Endometrium (tissue), 2 donors: ENCODE data around the gene GYPC.
"Not testable (repeated sequence)": the region's sequence is repeated elsewhere in the genome, so short reads cannot be mapped to it uniquely, and the experiment has no call there.

Source experiments
- FAIRE-seq: peaks from 2 replicates; lab custom pipeline; 2012; peaks lifted over from hg19 to GRCh38; lab: Jason Lieb, UNC
- donor health status: control.
- donor health status: control.

Gene GYPC, protein sequence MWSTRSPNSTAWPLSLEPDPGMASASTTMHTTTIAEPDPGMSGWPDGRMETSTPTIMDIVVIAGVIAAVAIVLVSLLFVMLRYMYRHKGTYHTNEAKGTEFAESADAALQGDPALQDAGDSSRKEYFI

DNA sequence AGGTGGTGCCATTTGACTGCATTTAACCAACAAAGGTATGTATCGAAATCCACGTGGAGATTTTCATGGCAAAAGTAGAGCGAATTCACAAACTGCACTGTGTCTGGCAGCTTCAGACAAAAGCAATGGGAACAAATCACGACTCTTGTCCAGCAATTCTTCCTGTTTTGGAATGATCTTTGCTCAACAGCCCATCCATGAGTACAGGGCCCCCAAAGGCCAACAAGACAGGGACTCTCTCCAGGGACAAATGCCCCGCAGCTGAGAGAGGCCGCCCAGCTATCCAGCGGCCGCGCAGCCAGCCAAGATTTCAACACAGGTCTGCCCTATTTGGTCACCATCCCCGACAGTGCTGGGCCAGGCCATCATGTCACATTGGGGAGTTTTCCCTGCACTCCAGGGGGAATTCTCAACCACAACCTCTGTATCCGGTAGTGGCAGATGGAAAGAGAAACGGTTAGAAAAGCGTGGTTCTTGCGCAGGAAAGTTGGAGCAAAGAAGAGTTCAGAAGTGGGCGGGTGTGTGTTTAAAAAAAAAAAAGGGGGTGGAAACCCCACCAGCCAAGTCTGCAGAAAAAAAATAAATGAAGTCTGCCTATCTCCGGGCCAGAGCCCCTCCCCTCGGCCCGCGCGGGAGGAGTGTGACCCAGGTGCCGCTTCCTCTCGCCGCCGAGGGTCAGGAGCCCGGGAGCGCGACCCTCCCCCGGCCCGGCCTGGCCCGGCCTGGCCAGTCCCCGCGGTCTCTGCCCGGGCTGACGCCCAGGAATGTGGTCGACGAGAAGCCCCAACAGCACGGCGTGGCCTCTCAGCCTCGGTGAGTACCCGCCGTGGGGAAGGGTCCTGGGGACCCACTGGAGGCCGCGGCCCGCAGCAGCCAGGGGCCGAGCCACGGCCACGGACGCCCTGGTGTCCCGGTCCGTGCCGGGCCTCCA, at the start of gene GYPC:
Gene GYPC, plus strand, starts transcription at position 659 of the 931 bp plus-strand sequence. Its CDS starts 106 bp downstream, at position 765.
- no peak for FAIRE-seq

DNA sequence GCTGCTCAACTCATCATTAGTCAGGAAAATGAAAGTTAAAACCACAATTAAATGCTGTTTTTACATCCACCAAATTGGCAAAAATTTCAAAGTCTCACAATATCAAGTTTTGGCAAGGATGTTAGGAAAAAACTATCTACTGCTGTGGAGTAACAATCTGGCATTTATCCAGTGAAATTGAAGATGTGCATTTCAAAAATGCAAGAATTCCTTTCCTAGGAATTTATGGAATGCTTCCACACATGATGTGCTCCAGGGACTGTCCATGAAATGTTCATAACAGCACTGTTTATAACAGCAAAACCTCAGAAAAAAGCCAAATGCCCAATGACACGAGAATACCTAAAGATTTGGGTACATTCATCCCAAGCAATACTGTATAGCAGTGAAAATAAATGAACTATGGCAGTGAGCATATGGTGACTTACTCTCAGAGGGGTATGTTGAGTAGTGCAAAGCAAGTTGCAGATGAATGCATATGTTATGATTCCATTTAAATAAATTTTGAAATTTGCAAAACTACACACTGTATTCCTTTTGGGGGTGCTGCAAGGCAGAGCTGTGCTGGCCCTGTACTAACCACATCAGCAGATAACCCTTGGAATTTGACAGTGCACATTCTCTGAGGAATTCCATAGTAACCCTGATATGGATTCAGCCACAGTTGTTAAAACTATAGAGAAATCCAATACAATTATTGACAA, 41.3 kb upstream of the GYPC start:
- FAIRE-seq = no peak

DNA sequence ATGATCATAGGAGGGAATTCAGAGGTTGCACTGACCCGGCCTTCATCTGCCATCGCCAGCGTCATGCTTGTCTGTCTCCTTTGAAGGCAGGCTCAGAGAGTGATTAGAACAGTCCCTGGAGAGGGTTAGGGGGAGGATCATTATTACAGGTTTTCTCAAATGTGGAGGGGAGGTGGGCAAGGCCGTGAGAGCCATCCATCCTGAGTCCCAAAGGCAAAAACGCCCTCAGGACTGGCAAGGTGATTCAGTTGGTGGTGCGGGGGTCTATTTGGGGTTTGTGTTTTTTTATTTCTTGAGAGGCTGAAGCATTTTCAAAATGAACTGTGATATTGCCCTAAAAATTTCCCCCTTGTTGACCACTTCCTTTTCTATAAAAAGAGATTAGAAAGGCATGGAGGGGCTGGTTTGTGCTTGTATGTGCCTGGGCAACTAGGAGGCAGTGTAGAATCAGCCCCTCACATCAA, 39.3 kb upstream of the GYPC start:
- no peak for FAIRE-seq

DNA sequence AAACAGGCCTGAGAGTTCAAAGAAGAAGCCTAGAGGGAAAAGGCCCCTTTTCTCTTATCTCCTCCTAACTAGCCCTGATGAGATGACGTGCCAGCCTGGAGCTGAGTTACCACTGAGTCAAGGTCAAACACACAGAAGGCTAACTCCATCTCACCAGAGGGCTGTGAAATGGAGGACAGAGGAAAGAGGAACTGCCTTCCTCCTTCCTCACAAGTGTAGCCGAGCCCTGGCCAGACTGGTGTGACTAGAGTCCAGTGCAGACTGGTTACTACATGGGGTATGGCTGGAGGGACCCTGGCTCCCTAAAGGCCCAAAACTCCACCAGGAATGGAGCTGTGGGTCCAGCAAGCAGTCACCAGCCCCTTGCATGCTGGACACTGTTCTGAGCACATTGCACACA, 35.7 kb upstream of the GYPC start:
- no peak for FAIRE-seq

DNA sequence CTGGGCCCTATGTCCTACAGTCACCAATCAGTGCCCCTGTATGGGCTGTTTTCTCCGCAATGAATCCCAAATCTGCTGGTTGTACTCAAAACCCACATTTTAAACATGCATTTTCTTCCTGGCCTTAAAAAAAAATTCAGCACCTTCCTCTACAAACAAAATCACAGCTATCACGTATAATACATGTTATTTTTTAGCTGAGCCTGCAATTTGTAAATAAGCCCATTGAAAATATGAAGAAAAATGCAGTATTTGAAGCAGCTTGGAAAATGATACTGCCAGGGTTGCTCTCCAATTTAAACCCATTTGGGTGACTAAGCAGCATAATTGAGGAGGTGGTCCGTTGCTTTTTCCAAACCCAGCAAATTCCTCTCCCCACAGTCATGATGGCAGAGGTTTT, 33.0 kb upstream of the GYPC start:
- no peak for FAIRE-seq

DNA sequence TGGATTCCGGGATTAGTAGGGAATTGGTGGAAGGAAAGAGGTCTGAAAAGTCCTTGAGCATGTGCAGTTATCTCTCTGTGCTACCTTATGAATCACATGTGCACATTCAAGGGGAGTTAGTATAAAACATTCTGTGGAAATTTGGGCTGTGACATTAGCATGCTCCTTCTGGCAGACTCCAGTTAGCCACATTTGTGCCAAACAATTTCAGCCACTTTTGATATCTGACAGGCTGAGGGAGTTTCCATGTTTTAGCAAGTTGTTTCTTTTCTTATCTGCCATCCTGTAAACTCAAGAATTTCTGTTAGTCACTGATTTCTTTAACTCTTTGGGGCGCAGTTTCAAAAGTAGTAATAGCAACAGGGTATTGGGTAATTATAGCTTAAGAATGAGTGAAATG, 28.3 kb upstream of the GYPC start:
- FAIRE-seq = no peak

DNA sequence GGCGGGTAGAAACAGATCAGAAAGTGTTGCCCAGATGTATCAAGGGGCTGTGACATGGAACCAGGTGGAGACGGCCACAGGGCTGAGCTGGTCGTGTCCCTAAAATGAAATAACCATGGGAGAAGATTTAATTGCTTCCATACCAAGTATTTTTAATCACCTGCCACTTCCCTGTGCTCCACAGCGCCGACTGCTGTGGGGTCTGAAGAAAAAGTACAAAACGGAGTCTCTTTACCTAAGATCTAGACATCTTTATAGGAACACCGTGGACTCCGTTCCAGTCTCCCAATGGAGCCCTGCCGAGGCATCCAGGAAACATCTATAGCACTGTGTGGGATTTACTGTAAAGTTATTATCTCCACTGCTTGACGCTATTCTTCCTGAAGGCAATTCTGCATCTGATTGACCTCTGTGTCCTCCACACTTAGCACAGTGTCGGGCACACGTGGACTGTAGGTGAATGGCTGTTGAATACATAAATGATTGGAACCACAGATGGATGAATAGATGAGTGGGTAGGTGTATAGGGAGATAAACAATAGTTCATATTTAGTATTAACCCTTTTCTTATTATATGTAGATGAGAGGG, 21.6 kb upstream of the GYPC start:
- no peak for FAIRE-seq

DNA sequence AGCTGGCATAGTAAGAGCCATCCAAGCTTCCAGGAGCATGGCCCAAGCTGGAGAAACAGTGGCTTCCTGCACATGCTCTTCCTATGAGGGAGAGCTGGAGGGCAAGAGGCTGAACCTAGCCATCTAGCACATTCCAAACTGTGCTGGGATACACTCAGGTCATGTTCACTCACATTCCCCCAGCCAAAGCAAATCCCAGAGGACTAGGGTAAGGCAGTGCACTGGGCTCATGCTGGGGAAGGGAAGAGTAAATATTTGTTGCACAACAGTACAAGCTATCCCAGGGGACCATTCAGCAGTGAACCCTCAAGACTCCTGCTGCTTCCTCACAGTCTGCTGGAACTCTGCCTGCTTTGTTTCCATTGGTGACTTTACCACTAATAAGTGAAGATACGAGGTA, 20.7 kb upstream of the GYPC start:
- FAIRE-seq = no peak

DNA sequence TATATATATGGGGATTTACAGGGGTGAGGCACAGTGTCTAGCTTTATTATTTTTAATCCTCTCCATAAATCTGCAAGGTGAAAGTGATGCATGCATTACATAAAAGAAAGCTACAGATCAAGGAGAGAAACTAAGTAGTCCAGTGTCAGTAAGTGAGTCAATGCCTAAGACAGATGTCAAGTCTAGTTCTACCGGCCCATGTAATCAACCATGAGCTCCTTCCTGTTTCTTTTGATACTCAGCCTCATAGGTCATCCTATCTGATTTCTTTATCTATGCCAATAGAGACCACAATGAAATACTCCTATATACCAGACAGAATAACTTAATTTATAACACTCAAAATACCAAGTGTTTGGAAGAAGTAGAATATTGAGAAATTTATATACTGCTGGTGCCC, 20.2 kb upstream of the GYPC start:
- FAIRE-seq = no peak

DNA sequence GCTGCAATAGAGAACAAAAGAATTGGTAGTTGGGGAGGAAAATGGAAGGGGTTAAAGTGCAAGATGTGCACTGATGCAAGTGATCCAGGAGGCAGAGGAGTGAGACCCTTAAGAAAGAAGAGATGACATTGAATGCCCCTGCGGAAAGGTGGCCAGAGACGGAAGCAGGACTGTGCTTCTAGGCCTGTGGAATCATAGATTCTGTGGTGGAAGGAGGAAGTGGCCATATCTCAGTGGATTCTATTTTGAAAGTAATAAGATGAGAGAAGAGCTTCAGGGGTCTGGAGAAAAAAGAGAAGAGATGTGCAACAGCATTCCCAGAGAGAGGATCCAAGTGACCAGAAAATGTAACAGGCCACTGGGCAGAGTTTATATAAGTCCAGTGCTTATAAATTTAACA, 18.6 kb upstream of the GYPC start:
- FAIRE-seq = no peak

DNA sequence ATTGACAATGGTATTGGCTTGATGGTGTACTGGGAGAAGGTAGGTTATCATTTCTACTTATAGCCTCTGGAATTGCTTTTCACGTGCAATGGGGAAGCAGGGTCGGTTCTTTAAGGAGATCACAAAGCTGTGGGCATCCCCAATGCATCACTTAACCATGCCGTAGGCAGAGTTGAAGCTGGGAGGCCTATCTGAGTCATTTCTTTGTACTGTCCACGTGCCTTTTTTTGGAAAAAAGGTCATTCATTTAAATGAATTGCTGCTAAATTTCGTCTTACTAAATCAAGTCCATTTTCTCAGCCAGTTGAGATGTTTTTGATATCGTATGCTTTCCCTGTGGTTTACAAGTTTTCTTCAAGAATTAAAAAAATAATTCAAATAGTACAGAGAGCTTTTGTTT, 17.2 kb upstream of the GYPC start:
- no peak for FAIRE-seq

DNA sequence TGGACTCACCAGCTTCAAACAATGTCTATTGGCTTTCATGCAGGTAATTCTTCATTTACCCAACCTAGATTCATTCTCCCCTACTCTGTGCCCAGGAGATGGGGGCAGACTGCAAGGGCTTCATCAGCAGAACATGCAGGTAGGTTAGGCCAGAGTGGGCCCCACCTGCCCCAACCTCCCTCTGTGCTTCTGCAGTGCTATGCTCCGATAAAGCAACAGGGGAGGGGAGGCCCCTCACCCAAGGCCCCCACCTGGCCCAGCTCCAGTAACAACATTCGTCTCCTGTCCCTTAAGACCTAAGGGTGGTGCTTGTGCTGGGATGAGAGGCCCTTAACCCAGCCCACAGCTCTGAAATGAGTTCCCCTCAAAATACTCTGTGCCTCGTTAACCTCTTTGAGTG, 16.7 kb upstream of the GYPC start:
- FAIRE-seq = no peak

DNA sequence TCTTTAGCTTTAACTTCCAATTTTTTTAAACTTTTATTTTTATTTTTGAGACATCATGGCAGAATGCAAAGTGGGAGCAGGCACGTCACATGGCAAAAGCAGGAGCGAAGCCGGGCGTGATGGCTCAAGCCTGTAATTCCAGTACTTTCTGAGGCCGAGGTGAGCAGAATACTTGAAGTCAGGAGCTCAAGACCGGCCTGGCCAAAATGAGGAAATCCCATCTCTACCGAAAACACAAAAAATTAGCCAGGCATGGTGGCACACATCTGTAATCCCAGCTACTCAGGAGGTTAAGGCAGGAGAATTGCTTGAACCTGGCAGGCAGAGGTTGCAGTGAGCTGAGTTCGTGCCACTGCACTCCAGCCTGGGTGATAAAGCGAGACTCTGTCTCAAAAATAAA, 14.7 kb upstream of the GYPC start:
- FAIRE-seq = not testable (repeated sequence)

DNA sequence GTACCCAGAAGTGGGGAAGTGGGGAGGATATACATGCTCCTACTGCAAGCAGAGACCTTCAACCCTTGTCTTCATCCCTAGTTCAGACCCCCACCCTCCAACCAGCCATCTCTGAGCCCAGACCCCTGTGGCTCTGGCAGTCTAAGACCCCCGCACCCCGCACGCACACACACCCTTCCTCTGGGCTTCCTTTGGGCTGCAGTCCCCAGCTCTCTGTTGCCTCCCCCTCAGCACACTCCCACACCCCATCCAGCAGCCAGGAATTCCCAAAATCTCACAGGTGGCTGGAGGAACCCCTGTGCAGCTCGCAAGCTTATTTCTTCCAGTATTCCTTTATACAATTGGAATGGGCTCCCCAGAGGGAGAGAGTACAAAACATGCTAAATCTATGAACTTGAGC, 13.9 kb upstream of the GYPC start:
- FAIRE-seq = no peak

DNA sequence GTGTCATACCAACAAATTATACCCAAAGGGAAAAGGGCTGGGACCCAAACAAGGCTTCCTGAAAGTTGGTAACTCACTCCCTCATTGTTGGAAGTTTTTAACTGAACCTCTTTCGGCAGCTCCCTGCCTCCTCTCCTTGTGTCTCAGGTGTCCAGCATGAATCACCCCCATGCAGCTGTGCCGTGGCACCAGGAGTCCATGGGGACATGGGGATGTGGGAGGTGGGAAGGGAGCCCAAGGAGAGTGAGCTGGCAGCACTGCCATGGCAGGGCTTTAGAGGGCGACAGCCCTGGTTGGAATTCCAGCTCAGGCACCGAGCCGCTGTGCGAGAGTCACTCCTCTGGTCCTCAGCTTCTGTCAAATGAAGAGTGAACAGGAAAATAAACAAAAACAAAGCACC, 12.5 kb upstream of the GYPC start:
- FAIRE-seq = no peak

DNA sequence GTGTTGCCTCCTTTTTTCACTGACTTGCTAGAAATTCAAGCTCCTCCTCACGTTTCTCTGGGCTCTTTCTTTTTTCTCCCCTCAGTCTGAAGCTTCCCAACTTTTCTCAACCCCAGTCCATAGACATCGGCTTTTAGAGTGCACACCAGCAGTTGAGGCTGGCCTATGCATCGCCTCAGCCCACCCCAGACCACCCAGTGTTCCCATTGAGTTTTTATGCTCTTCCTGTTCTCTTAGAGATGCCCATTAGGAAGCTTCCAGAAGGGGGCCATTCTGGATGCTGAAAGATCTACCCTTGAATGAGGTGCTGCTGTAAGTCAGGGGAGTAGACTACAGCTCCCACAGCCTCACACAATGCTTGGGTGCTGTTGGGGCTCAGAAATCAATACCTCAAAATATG, 12.0 kb upstream of the GYPC start:
- FAIRE-seq = no peak

DNA sequence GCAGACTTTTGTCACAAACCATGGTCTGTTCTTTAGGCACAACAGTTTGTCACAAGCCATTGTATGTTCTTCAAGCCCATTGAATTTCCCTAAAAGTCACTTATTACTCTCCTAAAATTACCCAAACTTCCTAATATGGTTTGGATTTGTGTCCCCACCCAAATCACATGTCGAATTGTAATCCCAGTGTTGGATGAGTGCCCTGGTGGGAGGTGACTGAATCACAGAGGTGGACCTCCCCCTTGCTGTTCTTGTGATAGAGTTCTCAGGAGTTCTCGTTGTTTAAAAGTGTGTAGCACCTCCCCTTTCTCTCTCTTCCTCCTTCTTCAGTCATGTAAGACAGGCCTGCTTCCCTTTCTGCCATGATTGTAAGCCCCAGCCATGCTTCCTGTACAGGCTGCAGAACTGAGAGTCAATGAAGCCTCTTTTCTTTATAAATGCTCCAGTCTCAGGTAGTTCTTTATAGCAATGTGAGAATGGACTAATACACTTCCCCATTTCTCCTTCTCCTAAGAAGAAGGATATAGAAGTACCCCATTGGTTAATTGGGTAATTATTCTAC, 11.2 kb upstream of the GYPC start:
- FAIRE-seq = no peak

DNA sequence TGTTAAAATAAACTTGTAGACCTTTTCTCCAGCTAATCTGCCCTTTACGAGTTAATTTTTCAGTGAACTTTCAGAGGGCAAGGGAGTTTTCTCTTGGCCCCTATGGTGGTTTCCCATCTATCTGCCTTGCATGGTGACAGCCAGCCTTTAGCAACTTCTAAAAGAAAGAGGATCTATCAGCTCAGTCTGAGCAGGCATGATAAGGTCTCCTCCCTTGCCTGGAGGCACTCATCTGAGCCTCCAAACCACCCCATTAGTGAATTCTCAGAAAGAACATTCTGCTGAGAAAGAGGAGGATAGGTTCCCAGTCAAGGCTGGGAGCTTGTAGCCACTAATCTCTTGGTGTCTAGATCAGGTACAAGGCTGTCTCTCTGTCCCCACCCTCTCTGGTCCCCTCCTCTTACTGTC, 10.7 kb upstream of the GYPC start:
- FAIRE-seq = no peak

DNA sequence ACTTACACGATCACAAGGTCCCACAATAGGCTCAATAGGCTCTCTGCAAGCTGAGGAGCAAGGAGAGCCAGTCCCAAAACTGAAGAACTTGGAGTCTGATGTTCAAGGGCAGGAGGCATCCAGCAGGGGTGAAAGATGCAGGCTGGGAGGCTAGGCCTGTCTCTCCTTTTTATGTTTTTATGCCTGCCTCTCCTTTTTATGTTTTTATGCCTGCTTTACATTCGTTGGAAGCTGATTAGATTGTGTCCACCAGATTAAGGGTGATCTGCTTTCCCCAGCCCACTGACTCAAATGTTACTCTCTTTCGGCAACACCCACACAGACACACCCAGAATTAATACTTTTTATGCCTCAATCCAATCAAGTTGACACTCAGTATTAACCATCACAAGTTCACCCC, 9.9 kb upstream of the GYPC start:
- FAIRE-seq = no peak

DNA sequence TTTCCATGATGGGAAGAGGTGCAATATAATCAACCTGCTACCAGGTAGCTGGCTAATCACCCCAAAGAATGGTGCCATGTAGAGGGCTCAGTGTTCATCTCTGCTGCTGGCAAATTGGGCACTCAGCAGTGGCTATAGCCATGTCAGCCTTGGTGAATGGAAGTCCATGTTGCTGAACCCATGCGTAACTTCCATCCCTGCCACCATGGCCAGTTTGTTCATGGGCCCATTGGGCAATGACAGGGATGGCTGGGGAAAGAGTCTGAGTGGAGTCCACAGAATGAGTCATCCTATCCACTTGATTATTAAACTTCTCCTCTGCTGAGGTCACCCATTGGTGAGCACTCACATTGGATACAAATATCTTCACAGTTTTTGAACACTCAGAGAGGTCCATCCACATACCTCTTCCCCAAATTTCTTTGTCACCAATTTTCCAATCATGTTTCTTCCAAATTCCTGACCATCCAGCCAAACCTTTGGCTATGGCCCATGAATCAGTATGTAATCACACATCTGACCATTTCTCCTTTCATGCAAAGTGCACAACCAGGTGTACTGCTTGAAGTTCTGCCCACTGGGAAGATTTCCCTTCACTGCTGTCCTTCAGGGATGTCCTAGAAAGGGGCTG, 8.1 kb upstream of the GYPC start:
- FAIRE-seq = not testable (repeated sequence)

DNA sequence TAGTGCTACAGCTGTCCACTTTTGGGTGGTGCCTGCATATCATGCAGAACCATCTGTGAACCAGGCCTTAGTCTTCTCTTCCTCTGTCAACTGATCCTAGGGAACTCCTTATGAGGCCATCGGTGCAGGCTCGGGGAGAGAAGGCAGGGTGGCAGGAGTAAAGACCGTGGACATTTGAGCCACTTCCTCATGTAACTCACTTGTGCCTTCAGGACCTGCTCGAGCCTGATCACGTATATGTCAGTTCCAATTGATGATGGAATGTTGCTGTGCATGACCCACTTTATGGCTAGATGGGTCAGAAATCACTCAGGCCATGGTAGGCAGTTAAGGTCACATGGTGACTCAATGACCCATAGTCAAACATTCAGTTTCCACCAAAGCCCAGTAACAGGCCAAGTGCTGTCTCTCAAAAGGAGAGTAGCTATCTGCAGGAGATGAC, 7.6 kb upstream of the GYPC start:
- not testable (repeated sequence) for FAIRE-seq

DNA sequence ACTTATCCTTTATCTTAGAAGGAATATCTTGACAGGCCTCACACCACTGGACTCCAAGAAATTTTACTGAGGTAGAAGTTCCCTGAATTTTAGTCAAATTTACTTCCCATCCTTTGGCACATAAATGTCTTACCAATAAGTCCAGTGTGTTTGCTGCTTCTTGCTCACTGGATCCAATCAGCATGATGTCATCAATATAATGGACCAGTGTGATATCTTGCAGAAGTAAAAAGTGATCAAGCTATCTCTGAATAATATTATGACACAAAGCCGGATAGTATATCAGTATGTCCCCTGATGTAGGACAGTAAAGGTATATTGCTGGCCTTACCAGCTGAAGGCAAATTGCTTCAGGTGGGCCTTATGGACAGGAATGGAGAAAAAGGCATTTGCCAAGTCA, 6.9 kb upstream of the GYPC start:
- FAIRE-seq = no peak
